NCI-H1105 treated with DMSO at 0.1 percent for 48 hours (cell line): ENCODE data around the gene SALL3.
A peak's percentile ranks its signal among the peaks of the same experiment; 100 is the strongest.
"Not testable (repeated sequence)": the region's sequence is repeated elsewhere in the genome, so short reads cannot be mapped to it uniquely, and the experiment has no call there.

Experiments
- DNase-seq: peaks from one replicate; lab custom pipeline; 2025; lab: John Stamatoyannopoulos, UW

SALL3 gene

DNA sequence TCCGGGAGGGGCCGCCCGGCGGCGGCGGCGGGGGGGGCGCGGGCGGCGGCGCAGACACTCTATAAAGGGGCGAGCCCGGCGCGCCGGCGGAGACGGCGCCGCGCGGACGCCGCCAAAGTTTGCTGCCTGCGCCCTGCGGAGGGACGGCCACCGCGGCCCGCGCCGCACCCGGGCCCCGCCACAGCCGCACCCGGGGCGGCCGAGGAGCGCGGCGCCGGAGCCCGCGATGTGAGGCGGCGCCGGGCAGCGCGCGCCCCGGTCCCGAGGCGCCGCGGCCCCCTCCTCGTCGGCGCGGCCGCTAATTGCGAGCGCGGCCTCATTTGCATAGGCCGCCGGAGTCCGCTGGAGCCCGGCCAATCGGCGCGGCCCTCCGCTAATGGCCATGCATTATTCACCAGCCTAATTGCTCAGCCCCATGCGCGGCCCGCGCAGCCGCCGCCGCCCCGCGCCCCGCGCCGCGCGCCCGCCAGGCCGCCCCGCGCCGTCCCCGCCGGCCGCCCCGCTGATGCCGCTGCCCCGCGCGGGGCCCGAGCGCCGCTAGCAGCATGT, at the start of gene SALL3:
TSS of gene SALL3 (plus strand) at position 89 of the 549 bp plus-strand sequence. CDS start at position 546, 457 bp downstream.
- DNase-seq: peak; percentile 15

DNA sequence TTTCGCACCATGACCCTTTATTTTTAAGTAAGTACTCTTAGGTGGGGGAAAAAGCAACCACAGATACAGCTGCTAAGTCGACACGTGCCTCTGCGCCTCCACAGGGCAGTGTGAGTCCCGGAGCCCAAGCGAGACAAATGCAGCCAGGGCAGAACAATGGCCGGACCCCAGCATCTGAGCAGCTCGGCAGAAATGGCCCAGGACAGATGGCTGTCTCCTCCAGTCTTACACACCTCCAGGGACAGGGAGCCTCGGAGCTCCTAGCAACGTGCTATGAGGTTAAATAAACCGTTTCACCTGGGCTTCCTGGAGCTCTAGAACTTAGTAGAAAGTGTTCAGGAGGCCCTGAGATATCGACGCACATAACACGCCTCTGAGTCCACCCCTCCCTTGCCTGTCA, 47.3 kb upstream of the SALL3 start:
- no peak for DNase-seq

DNA sequence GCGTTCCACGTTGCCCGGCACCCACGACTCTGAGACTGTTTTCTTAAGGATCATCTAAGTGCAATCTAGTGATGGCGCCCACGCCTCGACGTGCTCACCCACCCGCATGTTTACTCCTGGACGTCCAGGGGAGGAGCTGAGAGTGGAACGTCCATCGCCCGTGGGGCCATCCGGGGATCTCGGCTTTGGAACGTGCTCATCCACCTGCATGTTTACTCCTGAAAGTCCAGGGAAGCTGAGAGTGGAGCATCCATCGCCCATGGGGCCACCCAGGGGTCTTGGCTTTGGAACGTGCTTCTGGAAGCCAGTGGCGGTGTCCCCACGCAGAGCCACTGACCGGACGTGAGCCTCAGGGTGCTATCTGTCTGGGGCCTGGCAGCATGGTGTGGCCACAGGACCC, 45.6 kb upstream of the SALL3 start:
- DNase-seq: no peak

DNA sequence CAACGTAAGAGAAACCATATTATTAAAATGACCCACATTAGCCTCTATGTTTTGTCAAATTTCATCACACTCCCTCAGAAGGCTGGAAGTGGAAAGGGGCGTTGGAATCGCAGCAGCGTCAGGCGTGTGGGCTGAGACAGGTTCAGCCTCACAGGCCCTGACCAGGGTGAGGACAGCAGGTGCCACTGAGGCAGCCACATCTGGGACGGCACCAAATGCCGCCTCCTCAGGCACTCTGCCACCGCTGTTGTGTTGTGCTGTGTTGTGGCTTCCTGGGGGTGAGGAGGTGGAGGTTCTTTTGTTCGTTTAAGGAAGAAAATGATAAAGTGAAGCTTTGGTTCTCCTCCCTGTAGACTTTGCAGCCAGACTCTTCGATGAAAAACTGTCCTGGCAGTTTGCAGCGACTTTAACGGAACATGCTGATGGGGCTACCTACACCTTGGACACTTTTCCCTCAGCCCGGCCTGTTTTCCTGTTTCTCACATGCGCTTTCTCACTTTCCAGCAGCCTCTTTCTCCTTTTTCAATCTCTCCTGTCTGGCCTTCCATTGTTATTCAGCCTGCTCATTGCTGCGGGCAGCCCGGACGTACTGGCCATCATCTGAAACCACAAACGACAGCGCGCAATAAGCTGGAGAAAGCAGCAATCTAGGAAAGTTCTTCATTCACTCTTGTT, 44.9 kb upstream of the SALL3 start:
- no peak for DNase-seq

DNA sequence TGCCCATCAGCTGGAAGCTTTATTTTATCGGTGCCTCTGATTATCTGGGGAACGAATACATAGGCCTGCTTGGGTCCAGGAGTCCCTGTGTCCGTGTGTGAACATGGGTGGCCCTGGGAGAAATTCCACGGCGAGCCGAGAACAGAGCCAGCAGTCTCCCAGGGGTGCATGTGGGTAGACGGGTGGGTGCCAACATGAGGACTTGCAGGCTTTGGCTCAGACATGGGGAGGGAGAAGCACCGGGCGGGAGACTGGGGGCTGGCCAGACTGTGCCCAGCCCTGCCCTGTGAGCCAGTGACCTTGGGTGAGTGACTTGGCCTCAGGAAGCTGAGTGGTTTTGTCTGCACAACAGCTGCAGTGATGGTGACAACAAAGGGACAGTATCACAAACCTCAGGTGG, 44.2 kb upstream of the SALL3 start:
- no peak for DNase-seq

DNA sequence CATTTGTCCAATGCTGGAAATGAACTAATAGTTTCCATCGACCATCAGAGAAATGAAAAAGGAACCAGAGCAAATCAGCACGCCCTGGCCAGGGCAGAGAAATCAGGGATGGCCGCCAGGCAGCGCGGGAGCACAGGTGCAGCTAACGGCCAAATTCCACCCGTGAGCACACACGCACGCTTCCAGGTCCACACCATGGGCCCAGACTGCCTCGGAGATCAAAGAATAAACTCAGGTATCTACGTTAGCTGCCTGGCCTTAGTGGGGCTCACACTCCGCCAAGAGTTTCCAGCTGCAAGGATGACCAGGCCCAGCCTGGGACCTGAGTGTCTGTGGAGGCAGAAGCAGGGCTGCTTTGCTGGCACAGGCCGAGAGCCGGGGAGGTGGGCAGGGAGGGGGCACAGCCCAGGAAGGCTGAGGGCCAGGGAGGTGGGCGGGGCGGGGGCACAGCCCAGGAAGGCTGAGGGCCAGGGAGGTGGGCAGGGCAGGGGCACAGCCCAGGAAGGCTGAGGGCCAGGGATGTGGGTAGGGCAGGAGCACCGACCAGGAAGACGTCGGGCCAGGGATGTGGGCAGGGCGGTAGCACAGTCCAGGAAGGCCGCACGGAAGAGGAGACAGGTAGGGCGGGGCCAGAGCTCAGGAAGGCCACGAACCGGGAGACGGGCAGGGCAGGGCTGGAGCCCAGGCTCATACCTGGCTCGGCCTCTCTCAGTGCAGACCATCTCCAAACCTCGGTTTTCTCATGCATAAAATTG, 43.2 kb upstream of the SALL3 start:
- no peak for DNase-seq

DNA sequence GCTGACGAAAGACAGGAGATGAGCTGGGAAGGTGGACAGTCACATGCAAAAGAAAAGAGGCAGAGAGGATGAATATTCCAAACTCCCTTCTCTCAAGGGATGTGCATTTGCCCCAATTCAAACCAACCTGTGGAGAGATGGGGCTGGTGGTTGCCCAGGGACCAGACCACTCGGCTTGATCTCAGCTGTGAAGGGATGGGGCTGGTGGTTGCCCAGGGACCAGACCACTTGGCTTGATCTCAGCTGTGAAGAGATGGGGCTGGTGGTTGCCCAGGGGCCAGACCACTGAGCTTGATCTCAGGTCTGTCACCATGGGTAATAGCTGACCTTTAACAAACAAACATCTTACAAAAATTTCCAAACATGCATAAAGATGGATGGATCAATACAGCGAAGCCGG, 42.5 kb upstream of the SALL3 start:
- no peak for DNase-seq

DNA sequence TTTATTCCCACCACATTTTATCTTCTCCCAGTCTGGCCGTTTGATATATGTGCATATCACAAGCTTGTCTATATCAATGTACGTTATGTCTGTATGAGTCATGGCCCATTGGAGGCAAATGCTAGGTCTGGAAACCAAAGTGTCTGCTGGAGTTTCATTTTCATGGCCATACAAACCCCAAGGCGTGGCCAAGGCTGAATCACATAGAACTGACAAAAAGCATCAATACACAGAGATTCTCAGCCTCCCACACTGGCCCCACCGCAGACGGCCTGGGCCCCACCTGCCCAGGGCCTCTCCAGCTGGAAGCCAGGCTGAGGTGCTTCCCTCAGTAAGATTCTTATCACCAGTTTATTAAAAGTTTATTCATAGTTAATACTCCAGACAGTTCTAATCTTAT, 40.5 kb upstream of the SALL3 start:
- DNase-seq: no peak

DNA sequence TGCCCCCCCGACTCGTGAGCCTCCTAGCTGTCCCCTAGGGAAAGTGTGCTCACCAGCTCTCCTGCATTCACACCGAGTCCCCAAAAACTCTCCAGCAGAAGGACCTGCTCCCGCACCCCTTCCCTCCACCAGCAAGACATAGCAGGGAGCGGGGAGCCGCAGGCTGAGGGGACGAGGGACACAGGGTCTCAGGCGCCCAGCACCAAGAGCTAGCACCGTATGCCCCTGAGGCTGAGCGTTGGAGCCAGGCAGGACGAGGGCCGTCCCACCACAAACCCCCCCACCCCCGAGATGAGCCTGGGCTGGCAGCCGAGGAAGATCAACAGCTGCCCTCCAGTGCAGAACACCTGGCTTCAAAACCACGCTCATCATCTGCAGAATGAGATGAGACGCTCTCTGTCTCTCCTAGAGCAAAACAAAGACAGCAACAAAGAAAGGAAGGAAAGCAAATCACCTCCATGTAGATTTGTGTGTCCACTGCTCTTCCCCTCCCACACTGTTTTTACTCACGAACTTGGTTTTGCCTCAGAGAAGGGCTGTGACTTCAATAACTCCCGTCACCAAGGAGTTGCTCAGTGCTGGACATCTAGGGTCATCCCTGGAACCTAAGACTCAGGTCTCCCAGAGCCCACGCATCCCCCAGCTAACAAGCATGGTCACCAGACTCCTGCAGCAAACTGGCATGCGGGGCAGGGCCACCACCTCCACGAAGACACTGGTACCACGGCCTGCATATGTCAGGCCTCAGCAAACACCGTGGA, 39.7 kb upstream of the SALL3 start:
- no peak for DNase-seq

DNA sequence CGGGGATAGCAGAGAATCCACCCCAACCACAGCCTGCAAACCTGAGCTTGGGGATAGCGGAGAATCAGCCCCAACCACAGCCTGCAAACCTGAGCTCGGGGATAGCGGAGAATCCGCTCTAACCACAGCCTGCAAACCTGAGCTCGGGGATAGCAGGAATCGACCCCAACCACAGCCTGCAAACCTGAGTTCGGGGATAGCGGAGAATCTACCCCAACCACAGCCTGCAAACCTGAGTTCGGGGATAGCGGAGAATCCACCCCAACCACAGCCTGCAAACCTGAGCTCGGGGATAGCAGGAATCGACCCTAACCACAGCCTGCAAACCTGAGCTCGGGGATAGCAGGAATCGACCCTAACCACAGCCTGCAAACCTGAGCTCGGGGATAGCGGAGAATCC, 37.4 kb upstream of the SALL3 start:
- not testable (repeated sequence) for DNase-seq

DNA sequence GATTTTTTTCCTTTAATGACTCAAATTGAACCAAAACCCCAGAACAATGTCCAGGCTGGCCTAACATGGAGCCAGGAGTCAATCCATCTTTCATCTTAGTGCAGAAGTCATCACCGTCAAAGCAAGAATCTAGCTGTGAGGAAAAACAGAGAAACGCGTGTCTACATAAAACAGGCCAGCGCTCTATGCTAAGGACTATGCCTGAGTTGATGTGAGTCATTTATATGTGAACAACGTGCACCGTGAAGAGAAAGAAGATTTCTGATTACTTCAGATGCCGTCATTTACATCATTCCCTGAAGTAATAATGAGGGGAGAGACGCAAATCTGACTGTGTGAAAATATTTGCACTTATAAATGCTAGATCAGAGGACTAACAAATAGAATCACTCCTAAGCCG, 34.0 kb upstream of the SALL3 start:
- DNase-seq: no peak

DNA sequence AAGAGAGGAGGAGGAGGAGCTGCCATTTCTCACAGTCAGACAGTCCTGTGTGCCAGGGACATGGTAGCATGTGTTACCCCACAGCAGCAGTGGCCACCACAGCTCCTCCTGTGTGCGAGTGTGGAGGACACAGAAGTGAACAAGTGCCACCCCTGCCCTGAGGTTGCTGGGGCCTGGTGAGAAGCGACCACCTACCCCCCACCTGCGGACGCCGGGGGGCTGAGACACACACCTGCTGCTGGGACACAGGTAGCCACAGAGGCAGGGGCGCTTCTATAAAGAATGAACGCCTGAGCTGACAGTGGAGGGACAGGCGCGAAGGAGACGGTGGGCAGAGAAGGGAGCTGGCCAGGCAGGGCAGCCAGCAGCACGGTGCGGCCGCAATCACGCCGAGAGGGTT, 32.3 kb upstream of the SALL3 start:
- DNase-seq: no peak

DNA sequence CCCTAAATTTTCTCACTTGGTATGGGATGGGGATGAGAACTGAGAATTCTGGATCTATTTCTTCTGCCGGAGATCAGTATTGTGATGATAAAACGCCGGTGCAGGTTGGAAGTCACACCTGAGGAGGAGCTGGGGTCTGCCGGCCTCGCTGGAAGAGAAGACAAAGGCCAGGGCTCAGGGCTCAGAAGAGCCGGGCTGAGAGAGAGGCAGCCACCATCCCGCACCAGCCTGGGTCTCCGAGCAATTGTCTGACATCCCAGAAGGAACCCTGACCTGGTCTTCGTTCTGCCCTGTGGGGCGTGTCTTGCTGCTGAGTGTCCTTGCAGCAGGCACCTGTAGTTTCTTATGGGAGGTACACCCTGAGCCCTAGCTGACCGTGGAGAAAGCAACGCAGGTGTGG, 31.4 kb upstream of the SALL3 start:
- DNase-seq: no peak

DNA sequence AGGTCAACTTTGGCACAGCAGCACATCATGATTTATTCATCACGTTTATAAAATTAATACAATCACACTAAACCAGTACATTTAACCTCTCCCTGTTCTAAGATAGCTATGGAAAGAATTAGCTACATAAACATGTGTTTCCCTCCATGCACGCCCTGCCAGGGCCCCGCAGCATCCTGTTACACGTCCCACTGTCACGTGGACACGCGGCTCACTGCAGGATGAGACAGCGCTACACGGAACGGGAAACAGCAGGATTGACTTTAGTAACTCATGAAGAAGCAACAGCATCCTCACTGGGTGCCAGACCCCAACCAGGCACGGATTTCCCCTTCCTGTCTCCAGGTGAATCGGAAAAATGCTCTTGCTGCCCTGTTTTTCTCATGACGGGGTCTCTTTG, 30.9 kb upstream of the SALL3 start:
- DNase-seq: no peak

DNA sequence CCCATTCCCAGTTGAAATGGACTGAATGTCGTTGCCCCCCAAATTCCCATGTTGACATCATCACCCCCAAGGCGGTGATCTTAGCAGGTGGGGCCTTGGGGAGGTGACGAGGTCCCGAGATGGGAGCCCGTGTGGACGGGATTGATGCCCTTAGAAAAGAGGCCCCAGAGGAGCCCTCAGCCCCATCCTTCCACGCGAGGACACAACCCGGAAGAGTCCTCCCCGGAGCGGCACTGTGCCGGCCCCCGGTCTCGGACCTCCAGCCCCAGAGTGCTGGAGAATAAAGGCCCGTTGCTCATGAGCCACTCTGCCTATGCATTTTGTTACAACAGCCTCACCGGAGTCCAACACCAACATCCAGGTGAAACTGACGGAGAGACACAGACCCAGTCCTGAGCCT, 30.4 kb upstream of the SALL3 start:
- no peak for DNase-seq

DNA sequence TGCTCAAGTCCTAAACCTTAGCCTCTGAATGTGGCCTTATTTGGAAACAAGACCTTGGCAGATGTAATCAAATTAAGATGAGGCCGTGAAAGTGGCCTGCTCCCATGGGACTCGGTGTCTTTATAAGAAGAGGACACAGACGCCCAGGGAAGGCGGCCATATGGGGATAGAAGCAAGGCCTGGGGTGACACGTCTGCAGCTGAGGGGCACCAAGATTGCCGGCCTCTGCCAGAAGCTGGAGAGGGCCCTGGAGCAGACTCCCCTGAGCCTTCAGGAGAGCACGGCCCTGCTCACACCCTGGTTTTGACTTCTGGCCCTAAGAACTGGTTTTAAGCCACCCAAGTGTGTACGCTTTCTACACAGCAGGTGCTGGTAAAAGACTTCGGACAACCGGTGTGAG, 29.2 kb upstream of the SALL3 start:
- no peak for DNase-seq

DNA sequence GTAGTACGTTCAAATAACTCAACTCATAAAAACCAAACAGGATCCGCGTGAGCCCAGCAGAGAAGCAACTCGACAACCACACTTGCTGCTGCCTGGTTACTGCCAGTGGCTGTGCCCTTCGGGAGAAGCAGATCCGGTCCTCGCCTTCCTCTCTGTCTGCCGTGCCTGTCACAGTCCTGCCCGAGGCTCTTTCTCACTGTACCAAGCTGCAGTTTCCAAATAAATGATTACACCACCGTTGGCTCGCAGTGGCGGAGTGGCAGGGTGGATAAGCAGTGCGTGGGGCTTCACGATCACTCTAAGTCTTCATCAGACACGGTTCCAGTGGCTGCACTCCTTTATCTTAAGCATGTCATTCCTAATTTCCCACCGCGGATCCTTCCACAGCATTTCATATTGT, 26.1 kb upstream of the SALL3 start:
- no peak for DNase-seq

DNA sequence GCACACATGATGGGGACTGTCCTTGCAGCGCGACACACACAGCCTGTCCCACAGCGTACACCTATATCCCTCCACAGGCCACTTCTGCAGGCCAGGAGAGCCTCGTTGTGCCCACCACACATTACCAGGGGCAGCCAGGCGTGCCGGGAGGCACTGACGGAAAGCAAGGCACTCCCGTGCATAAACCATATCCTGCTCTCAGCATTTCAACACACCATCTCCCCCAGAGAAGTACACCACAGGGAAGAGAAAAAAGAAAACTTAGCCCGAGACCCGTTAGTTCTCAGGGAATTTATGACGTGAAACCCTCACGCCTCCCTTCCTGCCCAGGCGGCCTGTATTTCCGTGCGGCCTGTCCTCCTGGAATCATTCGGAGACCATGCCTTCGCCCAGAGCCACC, 24.6 kb upstream of the SALL3 start:
- DNase-seq: no peak

DNA sequence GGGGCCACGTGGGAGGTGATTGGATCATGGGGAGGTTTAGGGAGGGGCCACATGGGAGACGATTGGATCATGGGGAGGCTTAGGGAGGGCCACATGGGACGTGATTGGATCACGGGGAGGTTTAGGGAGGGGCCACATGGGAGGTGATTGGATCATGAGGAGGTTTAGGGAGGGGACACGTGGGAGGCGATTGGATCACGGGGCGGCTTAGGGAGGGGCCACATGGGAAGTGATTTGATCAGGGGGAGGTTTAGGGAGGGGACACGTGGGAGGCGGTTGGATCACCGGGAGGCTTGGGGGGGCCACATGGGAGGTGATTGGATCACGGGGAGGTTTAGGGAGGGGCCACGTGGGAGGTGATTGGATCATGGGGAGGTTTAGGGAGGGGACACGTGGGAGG, 22.5 kb upstream of the SALL3 start:
- DNase-seq: no peak

DNA sequence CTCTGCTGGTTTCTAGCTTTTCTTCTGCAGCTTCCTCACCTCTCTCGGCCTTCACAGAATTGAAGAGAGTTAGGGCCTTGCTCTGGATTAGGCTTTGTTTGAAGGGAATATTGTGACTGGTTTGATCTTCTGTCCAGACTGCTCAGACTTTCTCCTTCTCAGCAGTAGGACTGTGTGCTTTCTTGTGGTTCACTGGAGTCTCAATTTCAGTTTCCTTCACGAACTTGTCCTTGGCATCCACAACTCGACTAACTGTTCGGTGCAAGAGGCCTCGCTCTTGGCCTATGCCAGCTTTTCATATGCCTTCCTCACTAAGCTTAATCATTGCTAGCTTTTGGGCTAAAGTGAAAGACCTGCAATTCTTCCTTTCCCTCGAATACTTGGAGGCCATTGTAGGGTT, 18.9 kb upstream of the SALL3 start:
- DNase-seq: no peak

DNA sequence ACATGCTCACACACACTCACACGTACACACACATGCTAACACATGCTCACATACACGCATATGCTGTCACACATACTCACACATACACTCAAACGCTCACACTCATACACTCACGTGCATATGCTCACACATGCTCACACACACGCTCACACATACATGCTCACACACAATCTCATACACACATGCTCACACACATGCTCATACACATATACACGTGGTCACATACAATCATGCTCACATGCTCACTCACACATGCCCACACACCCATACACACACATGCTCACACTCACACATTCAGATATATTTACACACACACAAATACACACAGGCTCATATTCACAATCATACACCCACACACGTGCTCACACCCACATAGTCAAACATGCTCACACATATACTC, 17.5 kb upstream of the SALL3 start:
- no peak for DNase-seq

DNA sequence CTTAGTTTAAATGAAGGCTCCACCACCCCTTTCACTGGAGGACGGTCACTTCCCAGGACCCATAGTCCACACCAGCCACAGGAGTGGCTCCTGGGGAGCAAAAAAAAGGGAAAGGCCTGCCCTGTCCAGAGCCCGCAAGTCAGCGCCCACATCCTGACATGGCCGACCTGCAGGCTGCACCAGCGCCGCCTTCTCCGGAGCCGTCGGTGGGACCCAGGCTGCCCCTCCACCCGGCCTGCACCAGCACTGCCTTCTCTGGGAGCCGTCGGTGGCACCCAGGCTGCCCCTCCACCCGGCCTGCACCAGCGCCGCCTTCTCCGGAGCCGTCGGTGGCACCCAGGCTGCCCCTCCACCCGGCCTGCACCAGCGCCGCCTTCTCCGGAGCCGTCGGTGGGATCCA, 14.9 kb upstream of the SALL3 start:
- DNase-seq: not testable (repeated sequence)

DNA sequence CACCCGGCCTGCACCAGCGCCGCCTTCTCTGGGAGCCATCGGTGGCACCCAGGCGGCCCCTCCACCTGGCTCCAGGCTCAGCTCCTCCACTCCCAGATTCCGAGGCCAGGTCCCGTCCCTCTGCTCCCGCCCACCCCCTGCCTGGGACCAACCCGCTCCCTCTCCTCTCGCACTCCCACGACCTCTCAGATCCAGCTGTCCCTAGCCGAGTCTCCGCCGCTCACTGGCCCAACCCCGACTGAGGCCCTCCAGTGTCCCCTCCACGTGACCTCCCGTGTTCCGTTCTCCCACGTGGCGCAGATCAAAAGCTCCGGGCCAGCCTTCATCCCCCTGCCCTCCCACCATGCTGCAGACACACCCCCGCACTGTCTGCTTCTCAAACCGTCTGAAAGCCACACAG, 14.4 kb upstream of the SALL3 start:
- no peak for DNase-seq
